HepG2 (cell line): ENCODE measurements around the gene LUZP2. TPM values are rescaled to one million over a fixed set of nuclear protein-coding genes. Genes with fewer than 3 reads are reported as not detected.

Experiments
- ATAC-seq: fragments of 200-7000 bp; cut with Tn5 transposase; 3 replicates; pipeline ENCODE4 v1.9.1; 2020; ENCODE audit warnings: mild to moderate bottlenecking, moderate library complexity
- BruUV-seq: library from RNA; stranded (reverse); fragments of 400-500 nt; replicated peaks from 2 replicates; lab custom pipeline; 2021; lab: Mats Ljungman, UMichigan
- CTCF ChIA-PET: fragments of 300-600 bp; formaldehyde crosslinking; extraction: SDS; loops from one replicate; lab custom pipeline; 2021; ENCODE audit warnings: low total read pairs, inconsistent platforms, low intra/inter-chr PET ratio; lab: Yijun Ruan, JAX
- POLR2A ChIA-PET: fragments of 350-600 bp; sonication (Branson Sonifier 250); formaldehyde crosslinking; loops from one replicate; lab custom pipeline; 2020; ENCODE audit warnings: antibody characterized with exemption, inconsistent platforms; lab: Yijun Ruan, JAX
- DNase-seq: peaks from one replicate; pipeline ENCODE4 v3.0.0-alpha.2; 2015; ENCODE audit warnings: low spot score
- FAIRE-seq: peaks from 3 replicates; lab custom pipeline; 2011; peaks lifted over from hg19 to GRCh38; lab: Jason Lieb, UNC
- H2AFZ ChIP-seq: one replicate; pipeline ENCODE4 v1.6.1; 2011; ENCODE audit warnings: low read length, inconsistent platforms
- H3K27ac ChIP-seq: fragments of 300-600 bp; 3 replicates; pipeline ENCODE4 v1.8.0; 2011; ENCODE audit warnings: mixed run types, mild to moderate bottlenecking, mixed read lengths, low read length, inconsistent platforms; ENCODE audit not compliant: insufficient read depth; ENCODE audit errors: extremely low read length
- H3K27me3 ChIP-seq, 2 experiments: fragments of 200-600 bp in 1 of 2; 2 replicates in 1 of 2; 3 replicates in 1 of 2; pipeline versions ENCODE4 v1.6.0 to v1.8.0; 2011; ENCODE audit warnings: low read length in 2 of 2, mild to moderate bottlenecking in 2 of 2, moderate library complexity in 2 of 2, inconsistent platforms in 1 of 2; ENCODE audit not compliant: insufficient read depth in 2 of 2, control insufficient read depth in 1 of 2
- H3K36me3 ChIP-seq, 2 experiments: fragments of 200-600 bp in 1 of 2; replicated peaks in 1 of 2; 2 replicates in 1 of 2; 3 replicates in 1 of 2; pipeline versions ENCODE4 v1.5.1 to v1.8.0; 2011; ENCODE audit warnings: low read length in 2 of 2, inconsistent platforms in 1 of 2; ENCODE audit not compliant: insufficient read depth in 2 of 2, control insufficient read depth in 1 of 2
- H3K4me1 ChIP-seq: 2 replicates; pipeline ENCODE4 v1.5.1; 2012; ENCODE audit warnings: low read length, inconsistent platforms; ENCODE audit not compliant: insufficient read depth
- H3K4me2 ChIP-seq: 2 replicates; pipeline ENCODE4 v1.6.0; 2011; ENCODE audit warnings: low read depth, low read length, inconsistent platforms
- H3K4me3 ChIP-seq, 3 experiments: fragments of 200-600 bp in 1 of 3; sonication (generic), shearing (Covaris generic) in 1 of 3; replicated peaks in 1 of 3; 2 replicates each; pipeline ENCODE4 v1.5.1; 2011 to 2016; ENCODE audit warnings: low read length in 3 of 3, inconsistent platforms in 2 of 3, low read depth in 2 of 3, mild to moderate bottlenecking in 2 of 3, control low read depth in 1 of 3, mixed read lengths in 1 of 3; ENCODE audit not compliant: insufficient read depth in 1 of 3
- H3K79me2 ChIP-seq: one replicate; pipeline ENCODE4 v1.6.1; 2011; ENCODE audit warnings: low read length, inconsistent platforms; ENCODE audit not compliant: insufficient read depth
- H3K9ac ChIP-seq: 2 replicates; pipeline ENCODE4 v1.6.0; 2011; ENCODE audit warnings: mild to moderate bottlenecking, low read depth, low read length, inconsistent platforms; ENCODE audit not compliant: insufficient read depth
- H3K9me3 ChIP-seq: 2 replicates; pipeline ENCODE4 v1.5.1; 2012; ENCODE audit warnings: mild to moderate bottlenecking, low read length
- H4K20me1 ChIP-seq: 2 replicates; pipeline ENCODE4 v1.6.0; 2011; ENCODE audit warnings: inconsistent platforms, mild to moderate bottlenecking, low read length, moderate library complexity; ENCODE audit not compliant: insufficient read depth
- MYC ChIP-seq: sonication (generic); formaldehyde crosslinking; IDR thresholded peaks from 2 replicates; pipeline ENCODE4 v1.9.0; 2021; ENCODE audit warnings: missing genetic modification reagents, borderline replicate concordance
- SKI ChIP-seq: fragments of 450-650 bp; IDR thresholded peaks from one replicate; pipeline ENCODE4 v1.6.1; 2018; ENCODE audit warnings: mild to moderate bottlenecking; ENCODE audit not compliant: partially characterized antibody
- TP53 ChIP-seq: sonication (generic); formaldehyde crosslinking; conservative IDR thresholded peaks from 2 replicates; pipeline ENCODE4 v1.4.0; 2020; ENCODE audit warnings: missing genetic modification reagents
- ZBTB20 ChIP-seq: sonication (generic); formaldehyde crosslinking; IDR thresholded peaks from 2 replicates; pipeline ENCODE4 v1.8.1; 2023; ENCODE audit warnings: missing genetic modification reagents, low read depth, mild to moderate bottlenecking, borderline replicate concordance
- ZMYM4 ChIP-seq: sonication (generic); formaldehyde crosslinking; IDR thresholded peaks from 2 replicates; pipeline ENCODE4 v1.8.1; 2023; ENCODE audit warnings: mild to moderate bottlenecking, missing genetic modification reagents
- ZNF615 ChIP-seq: sonication (generic); formaldehyde crosslinking; IDR thresholded peaks from 2 replicates; pipeline ENCODE4 v1.5.0; 2020; ENCODE audit warnings: mild to moderate bottlenecking, missing genetic modification reagents, borderline replicate concordance
- ZNF777 ChIP-seq: sonication (generic); formaldehyde crosslinking; IDR thresholded peaks from 2 replicates; pipeline ENCODE4 v1.4.0; 2020; ENCODE audit warnings: missing genetic modification reagents
- WGBS: methylation state at CpG from one replicate; pipeline ENCODE4 v1.1.6; 2017; ENCODE audit warnings: low lambda C conversion rate; 5-methylcytosine and 5-hydroxymethylcytosine counted together
- in situ Hi-C: cut with HindIII; loops from 2 replicates; pipeline ENCODE4 v1.10.0; 2017; ENCODE audit warnings: low pct_unique_long_range_greater_than_20kb; ENCODE audit not compliant: extremely low pct_ligation_motif_present
- intact Hi-C: fragments of 100-400 bp; cut with micrococcal nuclease; formaldehyde crosslinking; loops from one replicate; pipeline ENCODE4 v1.10.0; 2022; ENCODE audit not compliant: unreplicated experiment
- polyA plus RNA-seq, 8 experiments: library from polyadenylated mRNA; depleted of rRNA in 3 of 8; stranded (reverse) in 7 of 8; unstranded in 1 of 8; fragments of >200 nt; fragmentation: Illumina TruSeq in 4 of 8; extraction: Trizol in 4 of 8; gene quantifications; 2 replicates each; pipeline versions ENCODE4 v1.2.1 to v1.2.3, GENCODE V29; 2011 to 2016; ENCODE audit warnings: low read depth in 4 of 8, missing spikeins in 1 of 8, mixed read lengths in 1 of 8; ENCODE audit not compliant: insufficient read depth in 1 of 8
- total RNA-seq, 5 experiments: library from RNA; depleted of rRNA; stranded (reverse); fragments of >200 nt; fragmentation: Illumina TruSeq; extraction: Trizol; gene quantifications; 2 replicates each; pipeline ENCODE4 v1.2.3, GENCODE V29; 2016; ENCODE audit warnings: low read depth in 1 of 5
- TF ChIP-seq, protein P1 (sequence below), 2 experiments: sonication (generic) in 1 of 2; formaldehyde crosslinking in 1 of 2; IDR thresholded peaks; 2 replicates each; pipeline versions ENCODE4 v1.4.0 to v1.6.1; 2016 to 2020; ENCODE audit warnings: borderline replicate concordance in 1 of 2, low read depth in 1 of 2, mild to moderate bottlenecking in 1 of 2, missing genetic modification reagents in 1 of 2
- TF ChIP-seq, protein P2 (sequence below): sonication (generic); formaldehyde crosslinking; IDR thresholded peaks from 2 replicates; pipeline ENCODE4 v1.5.0; 2020; ENCODE audit warnings: missing genetic modification reagents
- TF ChIP-seq, protein P3 (sequence below): sonication (generic); formaldehyde crosslinking; IDR thresholded peaks from 2 replicates; pipeline ENCODE4 v1.4.0; 2020; ENCODE audit warnings: missing genetic modification reagents, borderline replicate concordance
- TF ChIP-seq, protein P4 (sequence below): sonication (generic); formaldehyde crosslinking; IDR thresholded peaks from 2 replicates; pipeline ENCODE4 v1.4.0; 2020; ENCODE audit warnings: missing genetic modification reagents

LUZP2 gene
- total and polyA plus RNA-seq, 2 of the 13 experiments (the other 11 are each of a cell fraction or from before 2014, with no cell fraction given) = not detected

DNA sequence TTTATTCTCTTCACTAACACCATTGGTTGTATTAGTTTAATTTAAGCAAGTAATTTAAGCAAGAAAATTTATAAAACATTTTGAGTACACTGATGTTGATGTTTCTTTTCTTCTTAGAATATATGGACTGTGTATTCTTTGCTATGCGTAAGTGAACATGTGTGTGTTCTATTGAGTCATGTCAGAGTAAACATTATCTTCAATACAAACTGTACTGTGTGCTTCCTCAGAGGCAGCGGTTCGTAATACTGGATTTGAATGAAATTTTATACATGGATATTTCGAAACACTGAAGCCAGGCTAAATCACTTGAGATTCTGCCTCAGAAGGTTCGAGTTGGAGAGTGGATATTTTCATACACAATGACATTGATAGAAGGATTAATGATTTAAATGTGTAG, 452.6 kb downstream of the LUZP2 start (continued):
- TF ChIP-seq TP53 = no peak
- TF ChIP-seq ZNF615 (CRISPR knock-in tag) = no peak
- no peak for TF ChIP-seq ZMYM4 (CRISPR knock-in tag)
- TF ChIP-seq ZNF777 (CRISPR knock-in tag) = no peak
- TF ChIP-seq, protein P1, sequence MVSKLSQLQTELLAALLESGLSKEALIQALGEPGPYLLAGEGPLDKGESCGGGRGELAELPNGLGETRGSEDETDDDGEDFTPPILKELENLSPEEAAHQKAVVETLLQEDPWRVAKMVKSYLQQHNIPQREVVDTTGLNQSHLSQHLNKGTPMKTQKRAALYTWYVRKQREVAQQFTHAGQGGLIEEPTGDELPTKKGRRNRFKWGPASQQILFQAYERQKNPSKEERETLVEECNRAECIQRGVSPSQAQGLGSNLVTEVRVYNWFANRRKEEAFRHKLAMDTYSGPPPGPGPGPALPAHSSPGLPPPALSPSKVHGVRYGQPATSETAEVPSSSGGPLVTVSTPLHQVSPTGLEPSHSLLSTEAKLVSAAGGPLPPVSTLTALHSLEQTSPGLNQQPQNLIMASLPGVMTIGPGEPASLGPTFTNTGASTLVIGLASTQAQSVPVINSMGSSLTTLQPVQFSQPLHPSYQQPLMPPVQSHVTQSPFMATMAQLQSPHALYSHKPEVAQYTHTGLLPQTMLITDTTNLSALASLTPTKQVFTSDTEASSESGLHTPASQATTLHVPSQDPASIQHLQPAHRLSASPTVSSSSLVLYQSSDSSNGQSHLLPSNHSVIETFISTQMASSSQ (IDR thresholded peaks at IDR 0.05; ENCODE audit: low read depth) = no peak
- TF ChIP-seq, protein P1 (CRISPR knock-in tag; IDR thresholded peaks at IDR 0.05; ENCODE audit: borderline replicate concordance) = no peak
- TF ChIP-seq, protein P2, sequence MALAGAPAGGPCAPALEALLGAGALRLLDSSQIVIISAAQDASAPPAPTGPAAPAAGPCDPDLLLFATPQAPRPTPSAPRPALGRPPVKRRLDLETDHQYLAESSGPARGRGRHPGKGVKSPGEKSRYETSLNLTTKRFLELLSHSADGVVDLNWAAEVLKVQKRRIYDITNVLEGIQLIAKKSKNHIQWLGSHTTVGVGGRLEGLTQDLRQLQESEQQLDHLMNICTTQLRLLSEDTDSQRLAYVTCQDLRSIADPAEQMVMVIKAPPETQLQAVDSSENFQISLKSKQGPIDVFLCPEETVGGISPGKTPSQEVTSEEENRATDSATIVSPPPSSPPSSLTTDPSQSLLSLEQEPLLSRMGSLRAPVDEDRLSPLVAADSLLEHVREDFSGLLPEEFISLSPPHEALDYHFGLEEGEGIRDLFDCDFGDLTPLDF (CRISPR knock-in tag) = no peak

DNA sequence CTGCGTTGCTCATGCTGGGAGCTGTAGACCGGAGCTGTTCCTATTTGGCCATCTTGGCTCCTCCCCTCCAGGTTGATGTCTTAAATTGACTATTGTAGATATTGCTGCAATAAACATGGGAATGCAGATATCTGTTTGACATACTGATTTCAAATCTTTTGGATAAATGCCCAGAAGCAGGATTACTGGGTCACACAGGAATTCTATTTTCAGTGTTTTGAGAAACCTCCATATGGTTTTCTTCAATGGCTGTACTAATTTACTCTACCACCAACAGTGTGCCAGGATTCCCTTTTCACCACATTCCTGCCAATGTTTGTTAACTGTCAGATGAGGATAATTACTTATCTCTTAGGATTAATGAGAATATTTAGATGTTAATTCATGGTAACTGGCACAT, 467.0 kb downstream of the LUZP2 start:
- WGBS = 12% methylated on average over 2 of the region's 2 CpGs
- POLR2A ChIA-PET = no interaction called here
- intact Hi-C loops = no loop called here
- no peaks in the 10 kb centered on the region for H3K36me3 ChIP-seq
- H3K4me1 ChIP-seq = no peaks in the 10 kb centered on the region
- CTCF ChIA-PET = no interaction called here
- no peak overlapping the region for H3K27ac ChIP-seq
- H4K20me1 ChIP-seq = no peaks in the 10 kb centered on the region
- H3K27me3 ChIP-seq = no peaks in the 10 kb centered on the region
- ATAC-seq (no peak), FAIRE-seq (no peak), DNase-seq (no peak)
- H3K9ac ChIP-seq = no peak overlapping the region
- no TSS peak for BruUV-seq
- no peak overlapping the region for H3K4me3 ChIP-seq
- no peak overlapping the region for H3K4me2 ChIP-seq
- no peak overlapping the region for H2AFZ ChIP-seq
- in situ Hi-C loops = no loop called here
- H3K9me3 ChIP-seq = no peaks in the 10 kb centered on the region
- H3K79me2 ChIP-seq = no peaks in the 10 kb centered on the region
- TF ChIP-seq ZBTB20 (CRISPR knock-in tag) (no peak), SKI (no peak), MYC (no peak)
- TF ChIP-seq, protein P3, sequence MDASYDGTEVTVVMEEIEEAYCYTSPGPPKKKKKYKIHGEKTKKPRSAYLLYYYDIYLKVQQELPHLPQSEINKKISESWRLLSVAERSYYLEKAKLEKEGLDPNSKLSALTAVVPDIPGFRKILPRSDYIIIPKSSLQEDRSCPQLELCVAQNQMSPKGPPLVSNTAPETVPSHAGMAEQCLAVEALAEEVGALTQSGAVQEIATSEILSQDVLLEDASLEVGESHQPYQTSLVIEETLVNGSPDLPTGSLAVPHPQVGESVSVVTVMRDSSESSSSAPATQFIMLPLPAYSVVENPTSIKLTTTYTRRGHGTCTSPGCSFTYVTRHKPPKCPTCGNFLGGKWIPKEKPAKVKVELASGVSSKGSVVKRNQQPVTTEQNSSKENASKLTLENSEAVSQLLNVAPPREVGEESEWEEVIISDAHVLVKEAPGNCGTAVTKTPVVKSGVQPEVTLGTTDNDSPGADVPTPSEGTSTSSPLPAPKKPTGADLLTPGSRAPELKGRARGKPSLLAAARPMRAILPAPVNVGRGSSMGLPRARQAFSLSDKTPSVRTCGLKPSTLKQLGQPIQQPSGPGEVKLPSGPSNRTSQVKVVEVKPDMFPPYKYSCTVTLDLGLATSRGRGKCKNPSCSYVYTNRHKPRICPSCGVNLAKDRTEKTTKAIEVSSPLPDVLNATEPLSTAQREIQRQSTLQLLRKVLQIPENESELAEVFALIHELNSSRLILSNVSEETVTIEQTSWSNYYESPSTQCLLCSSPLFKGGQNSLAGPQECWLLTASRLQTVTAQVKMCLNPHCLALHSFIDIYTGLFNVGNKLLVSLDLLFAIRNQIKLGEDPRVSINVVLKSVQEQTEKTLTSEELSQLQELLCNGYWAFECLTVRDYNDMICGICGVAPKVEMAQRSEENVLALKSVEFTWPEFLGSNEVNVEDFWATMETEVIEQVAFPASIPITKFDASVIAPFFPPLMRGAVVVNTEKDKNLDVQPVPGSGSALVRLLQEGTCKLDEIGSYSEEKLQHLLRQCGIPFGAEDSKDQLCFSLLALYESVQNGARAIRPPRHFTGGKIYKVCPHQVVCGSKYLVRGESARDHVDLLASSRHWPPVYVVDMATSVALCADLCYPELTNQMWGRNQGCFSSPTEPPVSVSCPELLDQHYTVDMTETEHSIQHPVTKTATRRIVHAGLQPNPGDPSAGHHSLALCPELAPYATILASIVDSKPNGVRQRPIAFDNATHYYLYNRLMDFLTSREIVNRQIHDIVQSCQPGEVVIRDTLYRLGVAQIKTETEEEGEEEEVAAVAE (CRISPR knock-in tag) = no peak
- TF ChIP-seq, protein P4, sequence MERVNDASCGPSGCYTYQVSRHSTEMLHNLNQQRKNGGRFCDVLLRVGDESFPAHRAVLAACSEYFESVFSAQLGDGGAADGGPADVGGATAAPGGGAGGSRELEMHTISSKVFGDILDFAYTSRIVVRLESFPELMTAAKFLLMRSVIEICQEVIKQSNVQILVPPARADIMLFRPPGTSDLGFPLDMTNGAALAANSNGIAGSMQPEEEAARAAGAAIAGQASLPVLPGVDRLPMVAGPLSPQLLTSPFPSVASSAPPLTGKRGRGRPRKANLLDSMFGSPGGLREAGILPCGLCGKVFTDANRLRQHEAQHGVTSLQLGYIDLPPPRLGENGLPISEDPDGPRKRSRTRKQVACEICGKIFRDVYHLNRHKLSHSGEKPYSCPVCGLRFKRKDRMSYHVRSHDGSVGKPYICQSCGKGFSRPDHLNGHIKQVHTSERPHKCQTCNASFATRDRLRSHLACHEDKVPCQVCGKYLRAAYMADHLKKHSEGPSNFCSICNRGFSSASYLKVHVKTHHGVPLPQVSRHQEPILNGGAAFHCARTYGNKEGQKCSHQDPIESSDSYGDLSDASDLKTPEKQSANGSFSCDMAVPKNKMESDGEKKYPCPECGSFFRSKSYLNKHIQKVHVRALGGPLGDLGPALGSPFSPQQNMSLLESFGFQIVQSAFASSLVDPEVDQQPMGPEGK = no peak
